NCI-H69 (cell line): ENCODE measurements around the gene MDGA2.
A peak's percentile ranks its signal among the peaks of the same experiment; 100 is the strongest.
"Not testable (repeated sequence)": the region's sequence is repeated elsewhere in the genome, so short reads cannot be mapped to it uniquely, and the experiment has no call there.

ENCODE experiments used
- DNase-seq: peaks from one replicate; lab custom pipeline; 2025; lab: John Stamatoyannopoulos, UW

MDGA2 gene

DNA sequence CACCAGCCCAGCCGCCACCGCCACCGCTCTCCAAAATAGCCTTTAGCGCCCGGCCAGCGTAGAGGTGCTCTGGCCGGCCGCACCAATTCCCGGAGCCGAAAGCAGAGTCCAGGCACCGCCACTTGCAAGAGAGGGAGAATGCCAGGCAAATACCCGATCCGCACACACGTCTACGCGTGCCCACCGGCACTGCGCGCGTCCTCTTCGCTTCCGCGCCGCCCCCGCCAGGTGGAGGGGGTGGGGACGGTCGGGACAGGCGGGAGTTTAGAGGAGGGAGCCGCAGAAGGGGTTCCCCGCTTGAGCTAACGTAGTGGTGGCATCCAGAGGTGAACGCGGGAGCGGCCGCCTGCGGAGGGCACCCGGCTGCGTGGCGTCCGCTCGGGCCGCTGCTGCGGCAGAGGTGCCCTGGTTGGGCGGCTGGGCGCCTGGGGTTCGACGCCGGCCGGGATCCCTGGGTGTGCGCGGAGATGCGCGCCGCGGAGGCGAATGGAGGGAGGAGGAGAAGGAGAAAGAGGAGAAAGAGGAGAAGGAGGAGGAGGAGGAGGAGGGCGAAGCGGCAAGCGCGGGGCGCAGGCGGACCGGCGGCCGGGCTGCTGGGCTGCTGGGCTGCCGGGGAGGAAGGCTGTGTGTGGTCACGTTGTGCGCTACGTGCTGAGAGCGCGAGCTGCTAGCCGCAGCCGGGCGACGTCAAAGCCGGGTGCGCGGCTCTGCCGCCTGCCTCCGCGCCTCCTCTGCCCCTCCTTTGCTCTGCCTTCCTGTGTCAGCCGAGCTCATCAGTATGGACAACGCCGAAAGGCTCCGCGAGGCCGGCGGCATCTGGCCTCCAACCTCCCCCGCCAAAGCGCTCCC, at the start of gene MDGA2:
TSS of gene MDGA2 (minus strand) at position 140 of the 849 bp plus-strand sequence.
- peak; percentile 87 for DNase-seq

DNA sequence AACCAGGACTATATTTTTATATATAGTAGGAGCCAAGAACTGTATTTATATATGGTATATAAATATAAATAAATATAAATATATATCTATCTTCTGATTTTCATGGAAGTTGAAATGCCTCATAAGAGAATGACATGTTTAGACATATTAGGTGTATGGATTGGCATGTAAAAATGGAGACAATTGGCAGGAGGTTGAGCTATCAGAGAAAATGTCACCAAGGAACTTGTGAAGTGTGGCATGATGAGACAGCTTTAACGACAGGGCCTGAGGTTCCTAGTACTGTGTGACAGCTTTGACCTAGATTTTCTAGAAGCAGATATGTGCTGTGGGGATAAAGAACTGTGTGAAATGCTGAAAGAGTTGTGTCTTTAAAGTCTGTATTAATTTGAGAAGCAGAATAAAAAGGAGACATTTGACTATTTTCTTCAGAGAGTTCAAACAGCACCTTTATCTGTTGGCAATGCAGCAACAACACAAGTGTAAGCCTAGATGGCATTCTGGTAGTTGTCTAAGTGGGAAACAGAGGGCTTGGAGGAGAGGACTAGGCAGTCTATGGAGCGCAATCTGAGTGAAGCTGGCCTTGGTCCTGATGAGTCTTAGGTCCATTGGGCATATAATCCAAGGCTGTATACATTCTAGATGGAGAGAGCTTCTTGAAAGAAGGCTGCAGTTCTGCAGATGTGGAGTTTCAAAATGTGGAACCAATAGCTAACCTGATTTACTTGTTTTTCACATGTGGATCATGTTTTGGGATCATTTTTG, 47.7 kb upstream of the MDGA2 start:
- DNase-seq: no peak

DNA sequence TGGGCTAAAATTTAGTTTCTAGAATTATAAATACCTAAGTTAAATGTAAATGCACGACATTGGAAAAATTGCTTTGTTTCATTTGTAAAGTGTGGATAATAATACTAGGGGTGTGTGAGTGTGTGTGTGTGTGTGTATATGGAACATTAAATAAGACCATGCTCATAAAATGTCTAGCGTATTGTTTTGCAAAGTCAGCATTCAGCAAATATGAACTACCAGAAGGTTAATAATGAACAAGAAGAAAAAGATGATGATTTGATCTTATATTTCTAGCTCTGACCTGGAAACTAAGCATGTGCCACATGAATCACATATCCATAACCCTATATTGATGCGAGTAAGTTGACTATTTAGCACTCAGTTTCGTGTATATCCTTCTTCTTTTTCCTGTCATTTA, 44.9 kb upstream of the MDGA2 start:
- DNase-seq: no peak

DNA sequence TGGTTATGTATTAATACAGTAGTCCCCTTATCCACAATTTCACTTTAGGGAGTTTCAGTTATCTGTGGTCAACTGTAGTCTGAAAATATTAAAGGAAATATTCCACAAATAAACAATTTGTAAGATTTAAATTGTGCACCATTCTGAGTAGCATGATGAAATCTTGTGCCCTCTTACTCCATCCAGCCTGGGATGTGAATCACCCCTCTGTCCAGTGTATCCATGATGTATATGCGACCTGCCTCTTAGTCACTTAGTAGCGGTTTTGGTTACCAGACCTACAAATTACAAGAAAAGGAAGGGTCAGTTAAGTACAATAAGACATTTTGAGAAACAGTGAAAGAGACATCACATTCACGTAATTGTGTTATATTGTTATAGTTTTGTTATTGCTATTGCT, 39.9 kb upstream of the MDGA2 start:
- DNase-seq: no peak

DNA sequence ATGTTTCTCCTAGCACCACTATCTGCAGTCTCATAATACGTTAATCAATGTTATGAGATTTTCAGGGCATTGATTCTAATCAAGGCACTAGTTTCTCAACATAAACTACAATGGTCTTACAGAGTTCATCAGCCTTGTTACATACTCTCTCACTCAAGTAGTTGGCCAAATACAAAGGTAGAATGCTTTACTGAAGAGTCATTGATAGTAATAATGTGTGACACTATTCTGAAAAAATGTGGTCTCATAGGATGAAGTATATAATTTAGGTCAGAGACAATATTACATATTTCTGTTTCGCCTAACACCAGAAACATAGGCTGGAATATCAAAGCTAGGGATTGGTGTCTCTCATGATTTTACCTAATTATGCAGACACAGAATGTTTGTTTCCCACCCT, 35.2 kb upstream of the MDGA2 start:
- no peak for DNase-seq

DNA sequence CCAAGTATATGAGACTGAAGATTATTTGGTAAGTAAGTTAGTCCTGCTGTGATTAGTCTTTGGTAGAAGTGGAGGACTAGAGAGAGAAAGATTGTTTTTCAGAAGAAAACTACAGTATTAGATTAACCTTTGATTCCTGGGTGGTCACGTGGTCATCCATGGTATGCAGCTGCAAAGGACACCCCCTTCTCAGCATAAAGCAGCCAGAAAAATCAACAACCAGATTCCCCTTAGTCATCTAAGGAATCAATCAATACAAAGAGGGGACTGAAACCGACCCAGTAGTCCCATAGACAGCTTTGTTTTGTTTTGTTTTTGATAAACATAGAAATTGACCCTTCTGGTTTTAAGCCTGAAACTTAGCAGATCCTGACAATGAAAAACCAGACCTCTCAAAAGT, 30.3 kb upstream of the MDGA2 start:
- DNase-seq: no peak

DNA sequence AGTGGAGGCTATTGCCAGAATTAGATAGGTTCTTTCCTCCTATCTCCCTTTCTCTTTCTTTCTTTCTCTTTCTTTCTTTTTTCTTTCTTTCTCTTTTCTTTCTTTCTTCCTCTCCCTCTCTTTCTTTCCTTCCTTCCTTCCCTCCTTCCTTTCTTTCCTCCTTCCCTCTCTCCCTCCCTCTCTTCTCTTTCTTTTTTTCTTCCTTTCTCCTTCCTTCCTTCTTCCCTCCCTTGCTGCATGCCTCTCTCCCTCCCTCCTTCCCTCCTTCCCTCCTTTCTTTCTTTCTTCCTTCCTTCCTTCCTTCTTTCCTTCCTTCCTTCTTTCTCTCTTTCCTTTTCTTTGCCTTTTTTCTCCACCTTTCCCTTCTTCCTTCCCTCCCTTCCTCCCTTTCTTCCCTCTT, 16.4 kb upstream of the MDGA2 start:
- DNase-seq: no peak

DNA sequence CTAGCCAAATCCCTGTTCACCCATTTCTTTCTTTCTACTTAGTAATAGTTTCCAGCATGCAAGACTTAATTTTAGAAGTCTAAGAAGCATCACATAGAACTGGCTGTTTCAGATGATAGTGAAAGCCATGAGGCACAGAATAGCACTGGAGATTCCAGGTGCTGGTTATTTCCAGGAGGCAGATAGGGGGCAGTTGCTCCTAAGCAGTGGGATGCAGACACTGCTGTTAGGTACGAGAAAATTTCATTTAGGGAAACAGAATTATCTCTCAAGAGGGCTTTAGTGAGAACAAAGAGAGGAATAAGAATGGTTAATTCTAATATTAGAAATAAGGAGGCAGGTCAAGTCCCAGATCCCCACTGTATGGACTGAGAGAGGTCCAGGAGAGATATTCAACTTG, 3.6 kb upstream of the MDGA2 start:
- peak; percentile 68 for DNase-seq

DNA sequence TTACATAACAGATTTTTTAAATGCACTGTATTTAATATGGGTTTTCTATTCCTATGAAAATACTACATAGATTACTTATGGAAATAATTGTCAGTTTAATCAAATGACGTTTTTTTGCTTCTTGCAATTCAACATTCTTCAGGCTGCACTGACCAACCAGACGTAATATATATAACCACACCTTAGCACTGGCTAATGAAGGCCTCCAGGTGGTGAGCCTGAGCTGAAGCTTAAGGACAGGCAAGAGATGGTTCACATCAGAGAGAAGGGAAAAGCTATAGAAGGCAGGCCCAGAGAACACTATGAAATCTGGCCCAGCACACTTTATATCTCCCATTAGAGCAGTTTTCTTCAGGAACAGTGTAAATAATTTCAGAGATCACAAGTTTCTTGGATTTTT, 2.8 kb upstream of the MDGA2 start:
- peak; percentile 61 for DNase-seq

DNA sequence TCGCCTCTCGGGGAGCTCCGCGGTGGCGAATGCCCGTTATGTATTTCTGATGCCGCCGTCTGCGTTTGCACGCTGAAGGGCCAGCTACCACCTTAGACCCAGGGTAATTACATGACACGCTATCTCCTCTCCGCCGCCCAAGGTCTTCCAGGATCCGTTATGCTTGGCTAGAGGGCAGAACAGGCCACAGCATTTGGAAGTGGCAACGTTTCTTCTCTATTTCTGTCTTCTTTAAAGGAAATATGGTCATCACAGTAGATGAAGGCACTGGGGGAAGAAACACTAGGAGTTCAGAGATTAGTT, 861 bp upstream of the MDGA2 start:
- DNase-seq: no peak

DNA sequence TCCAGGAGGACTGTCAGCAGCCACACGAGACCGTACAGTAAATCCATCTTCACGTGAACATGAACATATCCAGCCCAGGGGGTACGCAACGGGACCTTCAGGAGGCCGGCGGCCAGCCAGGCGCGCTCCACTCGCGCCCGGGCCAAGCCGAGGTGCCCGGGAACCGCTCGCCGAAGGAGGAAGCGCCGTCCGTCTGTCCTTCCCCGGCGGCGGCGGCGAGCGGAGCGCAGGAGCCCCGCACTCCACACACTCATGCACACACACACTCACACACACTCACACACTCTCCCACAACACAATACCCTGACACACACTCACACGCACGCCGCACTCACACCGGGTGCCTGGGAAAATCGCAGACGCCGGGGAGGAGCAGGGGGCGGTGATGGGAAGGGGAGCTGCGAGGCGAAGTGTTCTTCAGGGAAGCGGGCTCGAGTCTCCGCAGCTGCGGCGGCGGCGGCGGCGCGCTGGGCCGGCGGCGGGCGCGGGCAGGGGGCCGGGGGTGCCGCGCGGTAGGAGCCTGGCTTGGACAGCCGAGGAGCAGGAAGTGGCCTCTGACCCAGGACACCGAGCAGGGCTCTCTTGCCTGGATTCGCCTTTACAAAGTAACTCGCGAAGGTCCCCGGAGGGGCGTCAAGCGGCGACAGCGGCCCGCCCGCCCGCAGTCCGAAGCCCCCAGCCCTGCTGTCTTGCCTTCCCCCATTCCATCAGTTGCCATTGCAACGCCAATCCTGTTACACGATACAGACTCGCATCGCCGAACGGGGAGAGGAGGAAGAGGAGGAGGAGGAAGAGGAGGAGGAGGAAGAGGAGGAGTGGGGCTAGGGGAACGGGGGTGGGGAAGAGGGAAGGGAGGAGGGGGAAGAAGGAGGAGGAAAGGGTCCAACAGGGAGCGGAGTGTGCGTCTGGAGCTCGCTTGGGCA, 601 bp downstream of the MDGA2 start:
- peak; percentile 85 for DNase-seq

DNA sequence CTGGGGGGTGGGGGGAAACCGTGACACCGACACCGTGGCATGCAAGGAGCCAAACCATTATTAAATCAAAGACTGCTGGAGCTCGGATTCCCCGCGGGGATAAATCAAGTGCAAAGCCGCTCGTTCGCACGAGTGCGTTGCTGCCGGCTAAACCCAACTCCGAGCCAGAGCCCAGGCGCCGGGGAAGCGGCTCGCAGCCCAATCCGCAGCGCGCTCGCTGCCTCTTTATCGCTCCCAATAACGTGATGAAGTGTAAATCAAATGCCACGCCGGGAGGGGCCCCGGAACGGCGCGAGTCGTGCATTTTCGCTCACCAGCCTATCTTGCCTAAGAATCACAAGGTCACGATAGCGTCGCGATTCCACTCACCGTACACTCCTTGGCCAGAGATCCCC, 1.3 kb downstream of the MDGA2 start:
- DNase-seq: peak; percentile 74

DNA sequence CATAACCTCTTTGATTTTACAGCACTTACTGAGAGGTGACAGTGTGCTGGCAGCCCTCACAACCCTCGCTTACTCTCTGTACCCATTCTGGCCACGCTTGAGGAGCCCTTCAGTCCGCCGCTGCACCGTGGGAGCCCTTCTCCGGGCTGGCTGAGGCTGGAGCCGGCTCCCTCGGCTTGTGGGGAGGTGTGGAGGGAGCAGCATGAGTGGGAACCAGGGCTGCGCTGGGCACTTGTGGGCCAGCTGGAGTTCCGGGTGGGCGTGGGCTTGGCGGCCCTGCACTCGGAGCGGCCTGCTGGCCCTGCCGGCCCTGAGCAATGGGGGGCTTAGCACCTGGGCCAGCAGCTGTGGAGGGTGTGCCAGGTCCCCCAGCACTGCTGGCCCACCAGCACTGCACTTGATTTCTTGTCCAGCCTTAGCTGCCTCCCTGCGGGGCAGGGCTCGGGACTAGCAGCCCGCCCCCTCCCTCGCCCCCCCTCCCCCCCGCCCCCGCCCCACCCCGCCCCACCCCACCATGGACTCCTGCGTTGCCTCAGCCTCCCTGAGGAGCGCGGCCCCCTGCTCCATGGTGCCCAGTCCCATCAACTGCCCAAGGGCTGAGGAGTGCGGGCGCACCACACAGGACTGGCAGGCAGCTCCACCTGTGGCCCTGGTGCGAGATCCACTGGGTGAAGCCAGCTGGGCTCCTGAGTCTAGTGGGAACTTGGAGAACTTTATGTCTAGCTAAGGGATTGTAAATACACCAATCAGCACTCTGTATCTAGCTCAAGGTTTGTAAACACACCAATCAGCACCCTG, 9.9 kb downstream of the MDGA2 start:
- no peak for DNase-seq

DNA sequence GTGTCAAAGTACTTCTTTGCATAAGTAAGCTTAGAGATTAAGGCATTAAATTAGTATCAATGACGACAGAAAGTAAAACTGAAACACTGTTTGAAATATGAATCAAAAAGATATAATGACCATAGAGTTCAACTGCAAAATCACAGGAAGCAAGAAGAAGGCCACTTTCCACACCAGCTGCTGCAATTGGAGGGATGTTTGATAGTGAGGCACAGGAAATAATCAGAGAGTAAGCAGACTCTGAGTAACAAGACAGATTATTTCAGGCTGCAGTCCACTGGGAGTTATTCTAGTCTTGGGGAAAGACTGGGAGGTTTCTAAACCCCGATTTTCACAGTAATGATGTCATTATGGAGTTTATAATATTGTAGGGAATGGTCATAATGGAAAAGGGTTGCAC, 12.9 kb downstream of the MDGA2 start:
- DNase-seq: peak; percentile 53

DNA sequence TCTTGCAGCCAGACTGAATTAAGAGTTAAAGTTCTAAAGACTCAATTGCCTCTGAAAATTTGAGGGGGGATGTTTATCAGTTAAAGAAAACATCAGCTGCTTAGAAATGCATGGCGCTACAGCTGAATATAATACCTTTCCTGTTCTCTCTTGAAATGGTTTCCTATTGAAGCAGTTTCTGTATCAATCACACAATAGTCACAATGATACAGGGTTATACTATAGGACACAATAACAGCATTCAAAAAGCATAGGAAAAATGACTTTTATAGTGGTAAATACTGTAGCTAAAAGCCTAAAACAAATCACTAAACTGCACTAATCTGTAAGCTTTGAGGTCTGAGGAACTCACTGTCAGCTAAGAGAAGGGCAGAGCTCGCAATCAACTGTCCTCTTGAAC, 15.2 kb downstream of the MDGA2 start:
- DNase-seq: no peak

DNA sequence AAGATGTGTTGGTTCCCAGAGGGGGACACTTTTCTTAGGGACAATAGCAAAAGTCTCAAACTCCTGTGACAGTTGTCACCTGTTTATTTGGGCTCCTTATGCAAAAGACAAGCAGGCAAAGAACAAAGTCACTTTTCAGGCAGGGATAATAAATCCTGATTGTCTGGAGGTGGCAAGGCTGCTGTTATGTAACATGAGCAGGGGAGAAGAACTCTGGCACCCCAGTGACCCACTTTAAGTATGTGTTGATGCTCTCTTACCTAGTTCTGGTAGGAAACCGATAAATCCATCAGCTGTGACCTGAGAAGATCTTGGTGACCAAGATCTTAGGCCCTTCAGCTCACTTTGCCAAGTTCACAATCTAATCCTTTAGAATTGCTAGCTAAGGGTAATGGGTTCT, 17.4 kb downstream of the MDGA2 start:
- no peak for DNase-seq

DNA sequence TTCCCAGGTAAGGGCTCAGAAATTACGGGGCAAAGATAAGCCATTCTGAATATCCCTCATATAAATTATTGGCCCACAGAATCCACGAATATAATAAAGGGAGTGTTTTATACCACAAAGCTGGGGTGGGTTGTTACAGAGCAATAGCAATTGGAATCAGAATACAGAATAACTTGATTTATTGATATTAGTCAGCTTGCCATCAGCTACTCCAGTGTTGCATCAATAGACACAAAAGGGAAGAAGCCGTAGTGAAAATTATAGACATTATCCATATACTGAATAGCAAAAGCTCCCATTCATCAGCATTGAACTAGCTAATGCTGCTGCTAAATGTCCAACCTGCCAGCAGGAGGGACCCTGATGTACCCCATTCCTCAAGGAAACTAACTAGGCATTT, 18.3 kb downstream of the MDGA2 start:
- no peak for DNase-seq

DNA sequence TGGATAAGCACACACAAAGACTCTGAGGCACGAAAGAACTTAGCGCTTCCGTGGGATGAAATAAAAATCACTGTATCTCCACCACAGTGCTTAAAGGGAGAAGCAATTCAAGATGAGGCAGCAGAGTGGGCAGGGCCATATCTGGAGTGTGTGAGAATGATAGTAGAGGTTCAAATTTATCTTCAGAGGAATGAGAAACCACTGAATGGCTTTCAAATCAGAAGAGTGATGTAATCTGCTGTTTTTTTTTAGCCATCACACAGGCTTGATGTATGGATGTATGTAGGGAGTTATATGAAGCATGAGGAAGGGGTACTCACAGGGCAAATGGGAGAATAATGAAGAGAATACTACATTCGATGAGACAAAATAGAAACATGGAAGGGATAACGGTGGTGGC, 24.1 kb downstream of the MDGA2 start:
- DNase-seq: no peak

DNA sequence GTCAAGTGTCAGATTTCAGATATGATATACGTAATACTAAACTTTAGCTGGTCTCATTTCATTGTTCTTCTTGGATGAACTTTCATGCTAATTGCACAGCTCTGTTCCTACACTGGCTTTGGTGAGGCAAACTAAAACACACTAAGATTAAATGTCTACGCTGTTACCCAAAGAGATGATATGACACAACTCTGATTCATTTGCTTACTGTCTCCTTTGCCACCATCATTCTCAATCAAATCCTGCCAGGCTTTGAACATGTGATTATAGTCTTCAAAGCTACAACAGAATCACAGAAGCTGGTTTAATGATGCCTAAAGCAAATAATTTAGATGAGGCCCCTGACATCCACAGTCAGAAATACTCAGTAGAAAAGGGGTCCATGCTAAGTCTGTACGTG, 37.7 kb downstream of the MDGA2 start:
- DNase-seq: peak; percentile 71

DNA sequence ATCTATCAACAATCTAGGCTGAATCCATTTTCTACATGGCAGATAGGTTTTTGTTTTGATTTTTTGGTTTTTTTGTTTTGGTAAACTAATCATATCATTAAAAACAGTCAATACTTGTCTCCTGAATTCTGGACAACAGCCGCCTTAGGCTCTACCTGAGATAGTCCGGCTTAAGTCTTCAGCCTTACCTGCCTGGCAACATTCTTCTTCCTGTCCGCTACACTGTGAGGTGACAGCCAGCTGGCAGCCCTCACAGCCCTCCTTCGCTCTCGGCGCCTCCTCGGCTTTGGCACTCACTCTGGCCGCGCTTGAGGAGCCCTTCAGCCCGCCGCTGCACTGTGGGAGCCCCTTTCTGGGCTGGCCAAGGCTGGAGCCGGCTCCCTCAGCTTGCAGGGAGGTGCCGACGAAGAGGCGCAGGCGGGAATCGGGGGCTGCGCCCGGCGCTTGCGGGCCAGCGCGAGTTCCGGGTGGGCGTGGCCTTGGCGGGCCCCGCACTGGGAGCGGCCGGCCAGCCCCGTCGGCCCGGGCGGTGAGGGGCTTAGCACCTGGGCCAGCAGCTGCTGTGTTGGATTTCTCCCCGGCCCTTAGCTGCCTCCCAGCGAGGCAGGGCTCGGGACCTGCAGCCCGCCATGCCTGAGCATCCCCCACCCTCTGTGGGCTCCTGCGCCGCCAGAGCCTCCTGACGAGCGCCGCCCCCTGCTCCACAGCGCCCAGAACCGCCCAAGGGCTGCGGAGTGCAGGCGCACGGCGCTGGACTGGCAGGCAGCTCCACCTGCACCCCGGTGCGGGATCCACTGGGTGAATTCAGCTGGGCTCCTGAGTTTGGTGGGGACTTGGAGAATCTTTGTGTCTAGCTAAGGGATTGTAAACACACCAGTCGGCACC, 49.0 kb downstream of the MDGA2 start:
- DNase-seq: no peak

DNA sequence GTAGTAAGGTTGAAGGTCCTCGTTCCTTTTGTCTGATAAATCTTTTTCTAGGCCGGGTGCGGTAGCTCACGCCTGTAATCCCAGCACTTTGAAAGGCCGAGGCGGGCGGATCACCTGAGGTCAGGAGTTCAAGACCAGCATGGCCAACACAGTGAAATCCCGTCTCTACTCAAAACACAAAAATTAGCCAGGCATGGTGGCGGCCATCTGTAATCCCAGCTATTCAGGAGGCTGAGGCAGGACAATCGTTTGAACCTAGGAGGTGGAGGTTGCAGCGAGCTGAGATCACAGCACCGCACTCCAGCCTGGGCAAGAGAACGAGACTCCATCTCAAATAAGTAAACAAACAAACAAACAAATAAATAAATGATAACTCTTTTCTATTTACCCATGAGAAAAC, 51.3 kb downstream of the MDGA2 start:
- not testable (repeated sequence) for DNase-seq
